HEK293 (cell line): ENCODE measurements around the gene TIAM1.
A peak's percentile ranks its signal among the peaks of the same experiment; 100 is the strongest.

ENCODE experiments used
- CTCF ChIA-PET: fragments of 350-600 bp; formaldehyde crosslinking; extraction: SDS; loops from one replicate; lab custom pipeline; 2021; ENCODE audit warnings: antibody characterized with exemption; lab: Yijun Ruan, JAX
- POLR2A ChIA-PET: fragments of 300-600 bp; formaldehyde crosslinking; extraction: SDS; loops from one replicate; lab custom pipeline; 2020; ENCODE audit warnings: antibody characterized with exemption, inconsistent platforms; lab: Yijun Ruan, JAX
- H3K27ac ChIP-seq: fragments of 200-500 bp; sonication (Bioruptor generic); 2 replicates; pipeline ENCODE4 v1.5.1; 2014; ENCODE audit warnings: low read depth, low read length, control low read depth, inconsistent platforms; ENCODE audit errors: extremely low read depth
- H3K36me3 ChIP-seq, 2 experiments: fragments of 200-500 bp in 1 of 2; sonication (Bioruptor generic) in 1 of 2; 1 replicate in 1 of 2; 2 replicates in 1 of 2; pipeline ENCODE4 v1.5.1; 2014 to 2017; ENCODE audit warnings: inconsistent platforms in 2 of 2, low read length in 2 of 2; ENCODE audit not compliant: control insufficient read depth in 2 of 2, insufficient read depth in 1 of 2
- H3K4me1 ChIP-seq: fragments of 200-500 bp; sonication (Bioruptor generic); 2 replicates; pipeline ENCODE4 v1.5.1; 2014; ENCODE audit warnings: mild to moderate bottlenecking, low read length, inconsistent platforms; ENCODE audit not compliant: control insufficient read depth, insufficient read depth
- H3K4me3 ChIP-seq: 2 replicates; pipeline ENCODE4 v1.5.1; 2011; ENCODE audit warnings: low read depth, mild to moderate bottlenecking, control low read depth, low read length, moderate library complexity
- H3K9me3 ChIP-seq: fragments of 200-500 bp; sonication (Bioruptor generic); 2 replicates; pipeline ENCODE4 v1.5.1; 2014; ENCODE audit warnings: low read depth, low read length, inconsistent platforms; ENCODE audit not compliant: control insufficient read depth, insufficient read depth
- INSM2 ChIP-seq: fragments of 450-650 bp; formaldehyde crosslinking; IDR thresholded peaks from 2 replicates; pipeline ENCODE4 v1.5.1; 2016; ENCODE audit warnings: missing biosample characterization, missing genetic modification characterization
- OSR2 ChIP-seq: fragments of 450-650 bp; formaldehyde crosslinking; IDR thresholded peaks from 2 replicates; pipeline ENCODE4 v1.5.1; 2016; ENCODE audit warnings: missing biosample characterization, missing genetic modification characterization
- PATZ1 ChIP-seq: fragments of 450-650 bp; formaldehyde crosslinking; IDR thresholded peaks from 2 replicates; pipeline ENCODE4 v1.5.1; 2016; ENCODE audit warnings: missing biosample characterization, missing genetic modification characterization
- PRDM10 ChIP-seq: fragments of 450-650 bp; formaldehyde crosslinking; IDR thresholded peaks from 2 replicates; pipeline ENCODE4 v1.5.1; 2016; ENCODE audit warnings: missing biosample characterization, missing genetic modification characterization
- SP2 ChIP-seq: fragments of 450-650 bp; formaldehyde crosslinking; IDR thresholded peaks from 2 replicates; pipeline ENCODE4 v1.5.1; 2016; ENCODE audit warnings: missing biosample characterization, missing genetic modification characterization
- TRIM28 ChIP-seq: IDR thresholded peaks from 2 replicates; pipeline ENCODE4 v1.6.1; 2011; ENCODE audit warnings: low read length, control low read depth, borderline replicate concordance
- TSHZ1 ChIP-seq: fragments of 450-650 bp; formaldehyde crosslinking; IDR thresholded peaks from 2 replicates; pipeline ENCODE4 v1.5.1; 2016; ENCODE audit warnings: missing biosample characterization, missing genetic modification characterization, borderline replicate concordance
- ZBTB48 ChIP-seq: fragments of 450-650 bp; formaldehyde crosslinking; IDR thresholded peaks from 2 replicates; pipeline ENCODE4 v1.5.1; 2016; ENCODE audit warnings: missing biosample characterization, missing genetic modification characterization
- ZNF138 ChIP-seq: fragments of 450-650 bp; formaldehyde crosslinking; IDR thresholded peaks from 2 replicates; pipeline ENCODE4 v1.5.1; 2016; ENCODE audit warnings: missing biosample characterization, missing genetic modification characterization, borderline replicate concordance
- ZNF280C ChIP-seq: fragments of 450-650 bp; formaldehyde crosslinking; IDR thresholded peaks from 2 replicates; pipeline ENCODE4 v1.5.1; 2016; ENCODE audit warnings: missing biosample characterization, missing genetic modification characterization
- ZNF324 ChIP-seq: fragments of 450-650 bp; formaldehyde crosslinking; IDR thresholded peaks from 2 replicates; pipeline ENCODE4 v1.5.1; 2016; ENCODE audit warnings: missing biosample characterization, missing genetic modification characterization
- ZNF548 ChIP-seq: fragments of 450-650 bp; formaldehyde crosslinking; IDR thresholded peaks from 2 replicates; pipeline ENCODE4 v1.5.1; 2016; ENCODE audit warnings: missing biosample characterization, missing genetic modification characterization
- ZNF677 ChIP-seq: fragments of 450-650 bp; IDR thresholded peaks from 2 replicates; pipeline ENCODE4 v1.5.0; 2018; ENCODE audit warnings: missing biosample characterization, mild to moderate bottlenecking, missing genetic modification characterization, moderate library complexity
- ZNF692 ChIP-seq: fragments of 450-650 bp; formaldehyde crosslinking; IDR thresholded peaks from 2 replicates; pipeline ENCODE4 v1.5.1; 2016; ENCODE audit warnings: missing biosample characterization, missing genetic modification characterization

TIAM1 gene

GRCh38 chr21:31376301-31376700, 32.2 kb upstream of the TIAM1 start:
- POLR2A ChIA-PET, result no interaction called here
- TF ChIP-seq ZNF324 (tag by site-specific recombination) (no peak), ZNF548 (tag by site-specific recombination) (no peak), ZNF677 (tag by site-specific recombination) (no peak), PRDM10 (tag by site-specific recombination) (no peak), ZNF138 (tag by site-specific recombination) (no peak), ZNF692 (tag by site-specific recombination) (no peak), SP2 (tag by site-specific recombination) (no peak), ZBTB48 (tag by site-specific recombination) (no peak), INSM2 (tag by site-specific recombination) (no peak)
- H3K27ac ChIP-seq, result no peak overlapping the region
- H3K4me1 ChIP-seq, result peaks cover 5% of the 10 kb centered on the region
- no peaks in the 10 kb centered on the region for H3K36me3 ChIP-seq
- no peaks in the 10 kb centered on the region for H3K9me3 ChIP-seq
- CTCF ChIA-PET, result interaction anchor here (0.6 kb wide), 3 partner anchors 30 to 133 kb away, joined by 4 to 7 read pairs (median 5); no protein-coding TSS in a partner anchor
- no peak overlapping the region for H3K4me3 ChIP-seq

GRCh38 chr21:31374395-31374794, 30.3 kb upstream of the TIAM1 start:
- H3K9me3 ChIP-seq, result no peaks in the 10 kb centered on the region
- peaks cover 9% of the 10 kb centered on the region for H3K4me1 ChIP-seq
- ChIA-PET CTCF (interaction anchor here (0.7 to 1.9 kb wide), 3 partner anchors 27 to 230 kb away, joined by 3 to 5 read pairs (median 4); no protein-coding TSS in a partner anchor), POLR2A (interaction anchor here (1.0 kb wide), 1 partner anchor 185 kb away, joined by 3 read pairs; no protein-coding TSS in a partner anchor)
- no peak overlapping the region for H3K27ac ChIP-seq
- H3K4me3 ChIP-seq, result no peak overlapping the region
- H3K36me3 ChIP-seq, result no peaks in the 10 kb centered on the region
- TF ChIP-seq OSR2, result peak; percentile 73
- 0 out of 2 replicates have a peak, but pooled peaks have one; percentile 39 for TF ChIP-seq PATZ1 (tag by site-specific recombination)
- TF ChIP-seq ZNF280C (tag by site-specific recombination), result no peak
- TF ChIP-seq PRDM10 (tag by site-specific recombination), result peak; percentile 61
- TF ChIP-seq TSHZ1 (tag by site-specific recombination), result peak; percentile 49; the same call in 1 of the 2 replicates
- TF ChIP-seq TRIM28, result 0 out of 2 replicates have a peak, but pooled peaks have one; percentile 32
- TF ChIP-seq ZBTB48 (tag by site-specific recombination), result no peak
